Choroid plexus epithelial cell (primary cell): ENCODE results near the gene ATG7.

Experiments
- DNase-seq: peaks from one replicate; pipeline ENCODE4 v3.0.0-alpha.2; 2010; ENCODE audit warnings: low read depth
- H3K4me3 ChIP-seq: 2 replicates; pipeline ENCODE4 v1.5.1; 2011; ENCODE audit warnings: low read depth, mild to moderate bottlenecking, control low read depth, low read length, moderate library complexity
- TF ChIP-seq, protein P1 (sequence below): conservative IDR thresholded peaks from 2 replicates; pipeline ENCODE4 v1.5.1; 2011; ENCODE audit warnings: low read depth, mild to moderate bottlenecking, control low read depth, inconsistent platforms, low read length, moderate library complexity

The ATG7 gene

DNA sequence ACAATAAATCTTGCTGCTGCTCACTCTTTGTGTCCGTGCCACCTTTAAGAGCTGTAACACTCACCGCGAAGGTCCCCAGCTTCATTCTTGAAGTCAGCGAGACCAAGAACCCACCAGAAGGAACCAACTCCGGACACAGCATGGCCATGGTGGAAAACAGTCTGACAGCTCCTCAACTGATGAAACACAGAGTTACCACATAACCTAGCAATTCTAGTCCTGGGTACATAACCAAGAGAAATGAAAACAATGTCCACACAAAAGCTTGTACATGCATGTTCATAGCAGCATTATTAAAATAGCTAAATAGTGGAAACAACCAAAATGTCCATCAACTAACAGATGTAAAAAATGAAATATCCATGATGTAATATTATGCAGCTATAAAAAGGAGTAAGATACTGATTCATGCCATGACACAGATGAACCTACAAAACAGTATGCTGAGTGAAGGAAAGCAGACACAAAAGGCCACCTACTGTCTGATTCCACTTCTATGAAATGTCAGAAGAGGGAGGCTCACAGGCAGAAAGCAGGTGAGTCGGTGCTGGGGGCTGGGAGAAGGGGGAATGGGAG, 334.8 kb downstream of the ATG7 start:
- DNase-seq: peak; percentile 42
- no peak overlapping the region for H3K4me3 ChIP-seq
- TF ChIP-seq, protein P1, sequence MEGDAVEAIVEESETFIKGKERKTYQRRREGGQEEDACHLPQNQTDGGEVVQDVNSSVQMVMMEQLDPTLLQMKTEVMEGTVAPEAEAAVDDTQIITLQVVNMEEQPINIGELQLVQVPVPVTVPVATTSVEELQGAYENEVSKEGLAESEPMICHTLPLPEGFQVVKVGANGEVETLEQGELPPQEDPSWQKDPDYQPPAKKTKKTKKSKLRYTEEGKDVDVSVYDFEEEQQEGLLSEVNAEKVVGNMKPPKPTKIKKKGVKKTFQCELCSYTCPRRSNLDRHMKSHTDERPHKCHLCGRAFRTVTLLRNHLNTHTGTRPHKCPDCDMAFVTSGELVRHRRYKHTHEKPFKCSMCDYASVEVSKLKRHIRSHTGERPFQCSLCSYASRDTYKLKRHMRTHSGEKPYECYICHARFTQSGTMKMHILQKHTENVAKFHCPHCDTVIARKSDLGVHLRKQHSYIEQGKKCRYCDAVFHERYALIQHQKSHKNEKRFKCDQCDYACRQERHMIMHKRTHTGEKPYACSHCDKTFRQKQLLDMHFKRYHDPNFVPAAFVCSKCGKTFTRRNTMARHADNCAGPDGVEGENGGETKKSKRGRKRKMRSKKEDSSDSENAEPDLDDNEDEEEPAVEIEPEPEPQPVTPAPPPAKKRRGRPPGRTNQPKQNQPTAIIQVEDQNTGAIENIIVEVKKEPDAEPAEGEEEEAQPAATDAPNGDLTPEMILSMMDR: no peak
